NCI-H446 (cell line): ENCODE measurements around the gene FARP1.

Experiments
- DNase-seq, 2 experiments: peaks; one replicate each; lab custom pipeline; 2025; lab: John Stamatoyannopoulos, UW

Gene FARP1

GRCh38 chr13:98462946-98463345, 320.1 kb downstream of the FARP1 start:
- no peak for DNase-seq

- peak in 1 of 2 experiments; percentile 7 for DNase-seq
Observed at GRCh38 chr13:98466634-98467236, 323.8 kb downstream of the FARP1 start.

- DNase-seq, result no peak
Observed at GRCh38 chr13:98467263-98467985, 324.5 kb downstream of the FARP1 start.

GRCh38 chr13:98468361-98468760, 325.5 kb downstream of the FARP1 start:
- no peak for DNase-seq

GRCh38 chr13:98468929-98469328, 326.0 kb downstream of the FARP1 start:
- no peak for DNase-seq

DNA sequence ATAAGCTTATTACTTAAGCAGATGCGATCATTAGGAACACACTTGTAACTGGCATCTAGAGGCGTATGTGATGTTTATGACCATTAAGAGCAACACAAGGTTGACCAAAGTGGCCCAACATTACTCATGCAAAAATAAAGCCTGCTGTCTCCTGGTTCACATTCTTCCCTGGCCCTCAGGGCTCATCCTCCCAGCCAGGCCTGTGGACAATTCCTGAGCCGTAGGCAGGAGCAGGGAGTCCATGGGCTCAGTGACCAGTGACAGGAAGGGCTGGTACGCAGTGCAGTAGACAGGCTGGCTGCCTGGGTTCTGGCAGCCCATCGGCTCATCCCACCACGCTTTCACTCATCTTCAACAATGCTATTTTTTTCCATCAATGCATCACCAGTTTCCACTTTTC, 328.0 kb downstream of the FARP1 start:
- no peak for DNase-seq

DNA sequence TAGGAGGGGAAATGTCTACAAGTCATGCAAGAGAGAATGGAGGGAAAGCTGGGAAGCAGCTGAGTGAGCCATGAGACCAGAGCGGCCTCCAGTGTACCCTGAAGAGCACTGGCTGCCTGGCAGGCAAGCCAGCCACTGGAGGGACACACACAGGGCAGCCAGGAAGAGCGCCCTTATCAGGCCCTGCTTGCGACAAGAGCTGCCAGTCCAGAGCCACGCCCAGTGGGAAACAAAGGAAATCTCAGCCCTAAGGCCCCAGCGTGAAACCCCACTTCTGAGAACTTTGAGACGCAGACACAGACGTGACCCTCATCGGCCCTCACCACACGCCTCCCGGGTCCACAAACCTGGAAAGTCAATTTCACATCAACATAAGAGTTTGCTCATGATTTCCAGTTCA, 329.0 kb downstream of the FARP1 start:
- DNase-seq, result no peak

GRCh38 chr13:98473135-98473787, 330.4 kb downstream of the FARP1 start:
- DNase-seq, result no peak

- no peak for DNase-seq
Observed at GRCh38 chr13:98473788-98474144, 330.9 kb downstream of the FARP1 start.

DNA sequence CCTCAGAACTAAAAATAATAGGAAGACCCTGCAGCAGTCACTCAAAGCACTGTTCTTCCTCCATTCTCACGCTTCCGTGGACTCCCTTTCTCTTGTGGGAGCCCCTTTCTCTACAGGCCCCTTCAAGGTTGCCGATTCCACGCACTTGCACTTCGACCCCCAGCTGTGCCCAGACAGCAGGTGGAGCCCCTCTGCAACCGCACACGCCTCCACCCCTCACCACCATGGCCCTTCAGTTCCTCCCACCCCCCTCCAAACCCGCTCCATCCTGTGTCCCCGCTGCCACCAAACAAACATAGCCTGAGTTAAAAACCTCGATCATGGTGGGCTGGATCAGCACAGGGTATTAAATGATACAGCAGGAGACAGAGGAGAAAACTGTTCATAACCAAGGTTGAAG, 331.4 kb downstream of the FARP1 start:
- DNase-seq, result no peak

DNA sequence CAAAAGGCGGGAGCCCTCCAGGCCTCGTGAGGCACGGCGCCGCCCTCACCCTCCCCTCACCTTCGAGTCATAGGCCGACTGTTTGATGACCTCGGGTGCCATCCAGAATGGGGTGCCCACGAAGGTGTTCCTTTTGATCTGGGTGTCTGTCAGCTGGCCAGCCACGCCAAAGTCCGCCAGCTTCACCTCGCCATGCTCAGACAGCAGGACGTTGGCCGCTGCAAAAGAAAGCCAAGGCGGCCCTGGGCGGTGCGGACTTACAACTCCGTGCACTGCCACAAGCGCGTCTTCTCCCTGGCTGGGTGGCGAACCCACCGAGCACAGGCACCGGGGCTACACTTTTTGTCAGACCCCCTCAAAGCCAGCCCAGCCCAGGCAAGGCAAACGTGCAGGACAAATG, 331.9 kb downstream of the FARP1 start:
- DNase-seq, result no peak

DNA sequence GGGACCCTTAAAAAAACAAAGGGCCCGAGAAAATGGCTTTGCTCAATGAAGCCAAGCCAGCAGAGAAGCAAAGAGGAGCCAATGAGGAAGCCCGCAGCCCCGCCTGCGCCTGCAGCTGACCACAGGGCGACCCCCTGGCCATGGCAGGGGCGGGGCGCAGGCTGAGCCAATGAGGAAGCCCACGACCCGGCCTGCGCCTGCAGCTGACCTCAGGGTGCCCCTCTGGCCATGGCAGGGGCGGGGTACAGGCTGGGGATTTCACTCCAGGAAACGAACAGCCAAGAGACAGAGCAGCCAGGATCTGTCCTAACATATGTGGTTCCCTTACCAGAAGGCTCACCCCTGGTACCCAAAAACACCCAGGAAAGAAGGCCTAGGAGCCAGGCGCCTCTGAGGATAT, 332.6 kb downstream of the FARP1 start:
- DNase-seq, result no peak

DNA sequence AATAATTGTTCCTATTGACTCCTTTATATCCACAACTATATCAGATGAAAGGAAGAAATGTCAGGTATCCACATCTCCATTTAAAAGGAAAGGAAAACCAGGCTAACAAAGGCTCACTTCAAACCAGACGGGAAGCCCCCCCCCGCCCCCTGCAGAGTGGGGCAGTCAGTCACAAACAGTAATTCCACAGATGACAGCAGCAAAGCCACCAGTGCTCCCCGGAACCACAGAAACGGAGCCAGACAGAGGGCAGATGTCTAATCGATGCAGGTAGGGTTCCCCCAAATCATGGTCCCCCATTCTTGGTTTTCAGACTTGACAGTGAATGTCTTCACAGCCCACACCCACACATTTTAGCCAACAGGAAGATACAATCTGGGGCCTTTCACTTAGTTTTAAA, 333.2 kb downstream of the FARP1 start:
- no peak for DNase-seq

DNA sequence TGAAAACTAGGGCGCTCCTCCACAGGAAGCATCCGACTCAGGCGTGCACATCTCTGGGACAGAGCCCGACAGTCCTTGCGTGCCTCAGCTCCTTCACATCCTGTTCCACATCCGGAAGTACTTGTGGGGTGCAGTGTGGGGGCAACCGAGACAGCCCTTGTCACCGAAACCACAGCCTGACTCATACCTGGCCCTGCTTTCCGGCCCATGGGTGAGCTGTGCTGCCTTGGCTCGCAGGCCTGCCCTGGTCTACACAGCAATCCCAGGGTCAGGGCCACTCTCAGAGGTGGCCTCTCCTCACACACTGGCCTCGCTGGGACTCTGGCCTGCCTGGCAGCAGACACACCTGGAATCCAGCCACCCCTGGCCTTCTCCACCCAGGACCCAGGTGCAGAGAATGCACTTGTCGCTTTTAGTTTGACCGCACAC, 333.7 kb downstream of the FARP1 start:
- DNase-seq, result no peak

- DNase-seq, result no peak
Observed at GRCh38 chr13:98478189-98479129, 335.6 kb downstream of the FARP1 start.

- no peak for DNase-seq
Observed at GRCh38 chr13:98479496-98480003, 336.7 kb downstream of the FARP1 start.

GRCh38 chr13:98480915-98481877, 338.3 kb downstream of the FARP1 start:
- no peak for DNase-seq

- peak in 1 of 2 experiments; percentile 58 for DNase-seq
Observed at GRCh38 chr13:98482476-98483444, 339.9 kb downstream of the FARP1 start.

GRCh38 chr13:98483601-98484288, 340.9 kb downstream of the FARP1 start:
- DNase-seq, result no peak
